Upper lobe of right lung (tissue), 1 donor: ENCODE data around the gene ARHGAP24. TPM values are rescaled to one million over a fixed set of nuclear protein-coding genes. Genes with fewer than 3 reads are reported as not detected.

Experiments used
- ATAC-seq: fragments of 200-7000 bp; cut with Tn5 transposase; one replicate; pipeline ENCODE4 v1.9.1; 2020; ENCODE audit warnings: mild to moderate bottlenecking, moderate library complexity
- DNase-seq: peaks from one replicate; pipeline ENCODE4 v3.0.0-alpha.2; 2020
- H3K27ac ChIP-seq: fragments of 200-600 bp; one replicate; pipeline ENCODE4 v1.8.0; 2022
- H3K27me3 ChIP-seq: fragments of 200-600 bp; one replicate; pipeline ENCODE4 v1.8.0; 2022; ENCODE audit warnings: mild to moderate bottlenecking
- H3K36me3 ChIP-seq: fragments of 200-600 bp; one replicate; pipeline ENCODE4 v1.8.0; 2022
- H3K4me1 ChIP-seq: fragments of 200-600 bp; one replicate; pipeline ENCODE4 v1.8.0; 2022
- H3K4me3 ChIP-seq: fragments of 200-600 bp; one replicate; pipeline ENCODE4 v1.8.0; 2022; ENCODE audit warnings: mild to moderate bottlenecking
- H3K9me3 ChIP-seq: fragments of 200-600 bp; one replicate; pipeline ENCODE4 v1.8.0; 2022
- CTCF ChIP-seq: fragments of 200-600 bp; IDR thresholded peaks from one replicate; pipeline ENCODE4 v1.8.0; 2022; ENCODE audit warnings: antibody characterized with exemption
- intact Hi-C: fragments of 100-400 bp; cut with DNase I; formaldehyde crosslinking; loops from one replicate; pipeline ENCODE4 v1.11.0; 2022
- total RNA-seq: library from RNA; stranded (reverse); fragmentation: NEBNext Ultra II Directional; extraction: Animal tissue kit (Norgen Biotek cat#: 25700); gene quantifications from one replicate; pipeline ENCODE4 v1.2.1, GENCODE V29; 2021
- donor health status: DM: no; HTN: yes; CAD: no; lungs with severe emphysema.

ARHGAP24 gene
- total RNA-seq, 1 donor from 2014 or later, result 29.8 TPM

GRCh38 chr4:85697854-85698253 is 222.9 kb downstream of the ARHGAP24 start:
- intact Hi-C loops, result no loop called here

GRCh38 chr4:85700362-85700761 is 225.4 kb downstream of the ARHGAP24 start:
- Histone ChIP-seq H3K4me1 (no peaks in the 10 kb centered on the region), H3K27me3 (no peaks in the 10 kb centered on the region), H3K36me3 (no peaks in the 10 kb centered on the region), H3K9me3 (no peaks in the 10 kb centered on the region), H3K27ac (no peak overlapping the region), H3K4me3 (no peak overlapping the region)
- intact Hi-C loops, result no loop called here
- no peak for TF ChIP-seq CTCF
- DNase-seq (no peak), ATAC-seq (no peak)

More at GRCh38 chr4:85697854-85698253, 222.9 kb downstream of the ARHGAP24 start:
- Histone ChIP-seq H3K36me3 (no peaks in the 10 kb centered on the region), H3K27ac (no peak overlapping the region), H3K4me1 (no peaks in the 10 kb centered on the region), H3K27me3 (no peaks in the 10 kb centered on the region), H3K4me3 (no peak overlapping the region), H3K9me3 (no peaks in the 10 kb centered on the region)
- DNase-seq, result no peak
- TF ChIP-seq CTCF, result no peak
- ATAC-seq, result peak; percentile 62

GRCh38 chr4:85701861-85702321 is 226.9 kb downstream of the ARHGAP24 start:
- Histone ChIP-seq H3K27ac (peak overlapping the region; percentile 34), H3K36me3 (no peaks in the 10 kb centered on the region), H3K4me3 (no peak overlapping the region), H3K4me1 (no peaks in the 10 kb centered on the region), H3K27me3 (no peaks in the 10 kb centered on the region), H3K9me3 (no peaks in the 10 kb centered on the region)
- TF ChIP-seq CTCF, result no peak
- DNase-seq (no peak), ATAC-seq (peak; percentile 74)
- intact Hi-C loops, result no loop called here

- Histone ChIP-seq H3K27ac (peak overlapping the region; percentile 51), H3K4me1 (no peaks in the 10 kb centered on the region), H3K4me3 (no peak overlapping the region), H3K27me3 (no peaks in the 10 kb centered on the region), H3K9me3 (no peaks in the 10 kb centered on the region), H3K36me3 (no peaks in the 10 kb centered on the region)
- ATAC-seq (no peak), DNase-seq (no peak)
- TF ChIP-seq CTCF, result no peak
- intact Hi-C loops, result no loop called here
Observed at GRCh38 chr4:85703096-85703495, 228.1 kb downstream of the ARHGAP24 start.

- intact Hi-C loops, result no loop called here
- DNase-seq, result no peak
- Histone ChIP-seq H3K27me3 (no peaks in the 10 kb centered on the region), H3K27ac (no peak overlapping the region), H3K4me1 (no peaks in the 10 kb centered on the region), H3K9me3 (no peaks in the 10 kb centered on the region), H3K4me3 (no peak overlapping the region), H3K36me3 (no peaks in the 10 kb centered on the region)
- ATAC-seq, result peak; percentile 43
- TF ChIP-seq CTCF, result no peak
Observed at GRCh38 chr4:85707611-85708010, 232.7 kb downstream of the ARHGAP24 start.

GRCh38 chr4:85708468-85708867 is 233.5 kb downstream of the ARHGAP24 start:
- no peak for ATAC-seq
- Histone ChIP-seq H3K4me1 (no peaks in the 10 kb centered on the region), H3K36me3 (no peaks in the 10 kb centered on the region), H3K27me3 (no peaks in the 10 kb centered on the region), H3K27ac (no peak overlapping the region), H3K4me3 (no peak overlapping the region), H3K9me3 (no peaks in the 10 kb centered on the region)
- no peak for TF ChIP-seq CTCF
- intact Hi-C loops, result no loop called here
- DNase-seq, result no peak
